OCI-M2 (cell line): Measurements from ENCODE around the gene RPN1.
"Not testable (repeated sequence)": the region's sequence is repeated elsewhere in the genome, so short reads cannot be mapped to it uniquely, and the experiment has no call there.

ENCODE experiments used
- DNase-seq: peaks from one replicate; lab custom pipeline; 2025; ENCODE audit not compliant: unreplicated experiment; lab: John Stamatoyannopoulos, UW

Gene RPN1

GRCh38 chr3:128613083-128613829 is 37.4 kb downstream of the RPN1 start:
- DNase-seq: no peak

DNA sequence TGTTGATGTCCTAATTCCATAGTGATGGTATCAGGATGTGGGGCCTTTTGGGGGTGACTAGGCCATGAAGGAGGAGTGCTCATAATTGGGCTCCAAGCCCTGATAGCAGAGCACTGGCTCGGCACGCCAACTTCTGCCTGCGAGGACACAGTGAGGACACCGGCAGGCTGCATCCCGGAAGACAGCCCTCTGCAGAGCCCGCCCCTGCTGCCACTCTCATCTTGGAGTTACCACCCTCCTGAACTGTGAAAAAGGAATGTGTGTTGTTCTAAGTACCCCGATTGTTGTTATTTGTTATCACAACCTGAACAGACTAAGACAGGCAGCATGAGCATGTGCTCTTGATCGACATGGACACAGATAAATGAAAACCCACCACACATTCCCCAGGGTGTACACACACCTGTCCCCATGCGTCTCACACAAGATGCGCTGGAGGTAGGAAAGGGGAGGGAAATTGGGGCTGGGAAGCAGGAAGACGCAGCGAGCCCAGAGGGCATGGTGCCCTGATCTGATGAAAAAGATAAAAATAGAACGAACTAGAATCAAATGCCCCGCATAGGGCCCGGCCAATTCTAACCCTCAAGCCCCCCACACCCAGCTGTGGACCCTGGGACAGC is 40.1 kb downstream of the RPN1 start:
- no peak for DNase-seq

DNA sequence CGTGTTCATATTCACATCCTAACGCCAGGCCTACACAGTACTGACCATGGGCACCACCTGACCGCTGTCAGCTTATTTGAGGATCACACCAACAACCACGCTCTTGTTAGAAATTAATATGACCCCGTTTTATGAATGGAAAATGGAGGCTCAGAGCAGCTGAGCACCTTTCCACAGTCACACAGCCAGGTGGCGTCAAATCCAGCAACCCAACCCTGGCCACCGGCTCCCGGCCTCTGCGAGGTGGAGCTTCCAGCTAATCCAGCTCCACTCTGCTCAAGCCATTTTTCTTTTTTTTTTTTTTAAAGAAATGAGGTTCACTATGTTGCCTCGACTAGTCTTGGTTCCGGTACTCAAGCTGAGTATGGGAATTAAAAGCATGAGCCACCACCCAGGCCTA is 41.3 kb downstream of the RPN1 start:
- DNase-seq: no peak

DNA sequence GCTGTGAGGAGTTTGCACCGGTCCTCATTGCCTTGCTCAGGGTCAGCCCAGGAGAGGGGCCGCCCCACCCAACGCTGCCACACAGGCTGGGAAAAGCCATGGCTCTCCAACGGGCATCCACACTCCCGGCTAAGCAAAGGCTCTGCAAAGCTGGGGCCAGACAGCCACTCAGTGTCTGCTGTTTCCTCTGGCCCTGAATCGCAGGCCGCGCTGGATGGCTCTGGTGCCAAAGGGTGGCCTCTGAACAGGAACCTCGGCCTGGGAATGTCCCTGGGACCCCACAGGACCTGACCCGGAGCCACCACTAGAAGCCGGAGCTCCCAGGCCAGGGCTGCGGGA is 42.9 kb downstream of the RPN1 start:
- DNase-seq: no peak

DNA sequence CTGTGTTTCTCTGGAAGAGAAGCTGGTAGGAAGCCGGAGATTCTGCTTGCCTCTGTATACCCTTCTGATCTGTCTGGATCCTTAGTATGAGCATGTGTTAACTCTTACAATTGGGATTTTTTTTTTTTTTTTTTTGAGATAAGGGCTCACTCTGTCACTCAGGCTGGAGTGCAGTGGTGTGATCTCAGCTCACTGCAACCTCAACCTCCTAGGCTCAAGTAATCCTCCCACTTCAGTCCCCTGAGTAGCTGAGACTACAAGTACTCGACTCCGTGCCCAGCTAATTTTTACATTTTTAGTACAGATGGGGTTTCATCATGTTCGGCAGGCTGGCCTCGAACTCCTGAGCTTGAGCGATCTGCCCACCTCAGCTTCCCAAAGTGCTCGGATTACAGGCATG is 44.5 kb downstream of the RPN1 start:
- no peak for DNase-seq

GRCh38 chr3:128605091-128606046 is 45.2 kb downstream of the RPN1 start:
- DNase-seq: no peak

- DNase-seq: no peak
Observed at GRCh38 chr3:128603811-128604775, 46.5 kb downstream of the RPN1 start.

- no peak for DNase-seq
Observed at GRCh38 chr3:128603313-128603712, 47.3 kb downstream of the RPN1 start.

GRCh38 chr3:128598884-128599664 is 51.5 kb downstream of the RPN1 start:
- DNase-seq: no peak

DNA sequence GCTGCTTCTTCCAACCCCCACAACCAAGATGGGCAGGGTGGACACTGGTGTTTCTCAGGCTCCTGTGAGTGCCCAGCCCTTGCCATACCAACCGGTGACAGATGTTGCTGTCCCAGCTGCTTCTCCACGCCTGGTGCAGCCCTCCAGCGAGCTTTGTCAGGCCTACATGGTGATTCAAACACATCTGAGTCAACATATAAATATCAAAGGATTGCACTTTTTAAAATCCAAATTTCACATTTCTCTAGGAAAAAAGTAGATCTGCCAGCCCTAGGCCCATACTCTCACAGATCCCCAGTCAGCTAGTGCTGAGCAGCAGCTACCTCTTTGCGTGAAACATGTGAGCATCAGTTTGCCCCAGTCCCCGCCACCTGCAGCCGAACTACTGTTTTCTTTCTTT is 52.7 kb downstream of the RPN1 start:
- no peak for DNase-seq

- no peak for DNase-seq
Observed at GRCh38 chr3:128592864-128593263, 57.8 kb downstream of the RPN1 start.

DNA sequence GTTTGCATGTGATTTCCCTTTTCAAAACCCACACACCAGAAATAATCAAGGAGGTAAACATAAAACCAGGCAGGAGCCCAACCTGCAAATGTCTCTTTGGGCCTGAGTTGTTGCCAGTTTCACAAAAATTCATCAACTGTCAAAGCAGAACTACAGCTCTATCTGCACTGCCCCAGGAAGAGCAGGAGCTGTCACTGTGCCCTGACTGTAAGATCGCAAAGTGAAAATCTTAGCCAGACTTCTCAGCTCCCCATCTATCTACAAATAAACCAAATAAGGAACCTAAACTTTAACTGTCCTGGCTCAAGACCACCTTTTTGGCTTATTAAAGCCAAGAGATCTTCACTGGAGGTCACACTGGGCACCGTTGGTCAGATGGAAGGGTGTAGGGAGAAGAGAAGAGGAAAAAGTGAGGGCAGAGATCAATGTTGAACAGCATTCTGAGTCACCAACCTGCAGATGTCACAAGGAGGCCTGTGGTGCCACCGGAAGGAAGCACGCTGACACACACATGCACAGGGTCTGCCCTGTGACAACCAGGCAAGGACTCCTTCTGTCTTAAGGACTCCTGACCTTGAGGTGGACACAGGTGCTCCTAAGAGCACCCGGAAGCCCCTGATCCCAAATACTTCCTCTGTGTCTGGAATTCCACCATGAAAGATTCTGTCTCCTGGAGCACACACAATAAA is 58.7 kb downstream of the RPN1 start:
- DNase-seq: no peak

DNA sequence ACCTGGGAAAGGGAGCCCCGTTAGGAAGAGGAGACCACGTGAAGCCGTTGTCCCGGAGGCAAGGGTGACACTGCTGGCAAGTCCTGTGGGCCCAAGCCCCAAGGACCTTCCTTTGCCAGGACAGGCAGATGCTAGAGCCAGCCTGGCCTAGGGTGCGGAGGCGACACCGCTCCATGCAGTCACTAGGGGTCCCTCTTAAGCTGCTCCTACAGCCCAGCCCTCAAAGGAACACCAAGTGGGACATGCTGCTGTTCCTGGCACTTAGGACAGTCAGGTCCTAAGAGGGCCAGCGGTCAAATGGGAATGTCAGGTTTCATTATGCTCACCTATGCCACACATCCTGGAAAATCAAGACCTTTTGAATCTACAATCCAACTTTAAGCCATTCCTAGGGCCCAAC is 59.7 kb downstream of the RPN1 start:
- no peak for DNase-seq

GRCh38 chr3:128589985-128590384 is 60.6 kb downstream of the RPN1 start:
- not testable (repeated sequence) for DNase-seq

GRCh38 chr3:128588147-128588546 is 62.5 kb downstream of the RPN1 start:
- no peak for DNase-seq

DNA sequence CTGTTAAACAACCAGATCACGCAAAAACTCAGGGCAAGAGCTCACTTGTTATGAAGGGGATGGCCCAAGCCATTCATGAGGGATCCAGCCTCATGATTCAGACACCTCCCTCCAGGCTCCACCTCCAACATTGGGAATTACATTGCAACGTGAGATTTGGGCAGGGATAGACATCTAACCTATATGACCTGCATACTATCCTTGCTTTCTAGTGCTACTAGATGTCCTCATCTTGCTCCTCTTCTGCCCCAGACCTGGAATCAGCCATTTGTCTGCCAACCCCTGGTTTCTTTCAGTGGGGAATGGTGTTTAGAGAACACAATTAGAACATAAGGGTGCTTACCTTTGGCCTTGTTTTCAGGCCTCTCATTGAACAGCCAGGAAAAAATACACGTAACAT is 63.2 kb downstream of the RPN1 start:
- DNase-seq: no peak

DNA sequence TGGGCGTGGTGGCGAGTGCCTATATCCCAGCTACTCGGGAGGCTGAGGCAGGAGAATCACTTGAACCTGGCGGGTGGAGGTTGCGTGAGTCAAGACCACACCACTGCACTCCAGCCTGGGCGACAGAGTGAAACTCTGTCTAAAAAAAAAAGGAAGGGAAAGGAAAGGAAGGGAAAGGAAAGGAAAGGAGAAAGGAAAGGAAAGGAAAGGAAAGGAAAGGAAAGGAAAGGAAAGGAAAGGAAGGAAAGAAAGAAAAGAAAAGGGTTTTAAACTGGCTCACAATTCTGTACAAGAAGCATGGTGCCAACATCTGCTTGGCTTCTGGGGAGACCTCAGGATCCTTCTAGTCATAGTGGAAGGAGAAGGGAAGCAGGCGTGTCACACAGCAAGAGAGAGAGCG is 63.7 kb downstream of the RPN1 start:
- DNase-seq: not testable (repeated sequence)

GRCh38 chr3:128586391-128586790 is 64.2 kb downstream of the RPN1 start:
- DNase-seq: not testable (repeated sequence)

DNA sequence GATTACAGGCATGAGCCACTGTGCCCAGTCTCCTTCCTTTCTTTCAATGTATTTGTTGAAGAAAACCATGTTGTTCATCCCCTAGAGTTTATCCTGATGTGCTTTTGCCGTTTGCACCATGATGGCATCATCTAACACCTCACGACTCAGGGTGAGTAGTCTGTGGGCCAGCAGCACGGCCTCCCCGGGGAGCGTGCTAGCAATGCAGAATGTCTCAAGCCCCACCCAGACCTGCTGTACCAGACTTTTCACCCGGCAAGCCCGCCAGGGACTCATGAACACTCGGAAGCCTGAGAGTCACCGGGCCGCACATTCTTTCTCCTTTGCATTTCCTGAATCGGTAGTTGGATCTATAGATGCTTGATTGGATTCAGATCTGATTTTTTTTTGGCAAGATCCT is 64.6 kb downstream of the RPN1 start:
- DNase-seq: no peak
